ENCODE results near the gene ALX4.

GRCh38 chr11:44275241-44275640, 34.7 kb downstream of the ALX4 start:
- TF ChIP-seq CTCF (IDR thresholded peaks at IDR 0.05) (no peak), EZH2 (IDR thresholded peaks at IDR 0.05) (no peak)

All from neural progenitor cell (in vitro differentiated cells).